NCI-H1694 treated with DMSO at 0.1 percent for 48 hours (cell line): ENCODE results near the gene SYT7.

ENCODE experiments used
- DNase-seq: peaks from one replicate; lab custom pipeline; 2025; lab: John Stamatoyannopoulos, UW

SYT7 gene

GRCh38 chr11:61585115-61585514, 4.2 kb upstream of the SYT7 start:
- DNase-seq = no peak

GRCh38 chr11:61581931-61582330, 1.1 kb upstream of the SYT7 start:
- DNase-seq = no peak

- DNase-seq = no peak
Observed at GRCh38 chr11:61580271-61580888, 496 bp downstream of the SYT7 start.

GRCh38 chr11:61579676-61580270, 1.1 kb downstream of the SYT7 start:
- no peak for DNase-seq

- no peak for DNase-seq
Observed at GRCh38 chr11:61578819-61579675, 1.8 kb downstream of the SYT7 start.

GRCh38 chr11:61577383-61578118, 3.3 kb downstream of the SYT7 start:
- no peak for DNase-seq

- no peak for DNase-seq
Observed at GRCh38 chr11:61575886-61576861, 4.7 kb downstream of the SYT7 start.

GRCh38 chr11:61574611-61575010, 6.3 kb downstream of the SYT7 start:
- DNase-seq = no peak

- no peak for DNase-seq
Observed at GRCh38 chr11:61572913-61573312, 8.0 kb downstream of the SYT7 start.

- no peak for DNase-seq
Observed at GRCh38 chr11:61571869-61572268, 9.0 kb downstream of the SYT7 start.

- no peak for DNase-seq
Observed at GRCh38 chr11:61571337-61571736, 9.5 kb downstream of the SYT7 start.

GRCh38 chr11:61569701-61570100, 11.2 kb downstream of the SYT7 start:
- DNase-seq = no peak

GRCh38 chr11:61569018-61569417, 11.9 kb downstream of the SYT7 start:
- DNase-seq = no peak

- no peak for DNase-seq
Observed at GRCh38 chr11:61567286-61568061, 13.4 kb downstream of the SYT7 start.

GRCh38 chr11:61564936-61565696, 15.8 kb downstream of the SYT7 start:
- DNase-seq = no peak

GRCh38 chr11:61560751-61561150, 20.1 kb downstream of the SYT7 start:
- DNase-seq = no peak

- DNase-seq = no peak
Observed at GRCh38 chr11:61556621-61557020, 24.3 kb downstream of the SYT7 start.

GRCh38 chr11:61555978-61556377, 24.9 kb downstream of the SYT7 start:
- no peak for DNase-seq

- DNase-seq = no peak
Observed at GRCh38 chr11:61555051-61555969, 25.6 kb downstream of the SYT7 start.
